ENCODE results near the gene GABBR2.

- no peak for TF ChIP-seq POLR2A (IDR thresholded peaks at IDR 0.05)
- TF ChIP-seq CTCF (IDR thresholded peaks at IDR 0.05), result no peak
These were observed 376.3 kb downstream of the GABBR2 start for GRCh38 chr9:98332405-98332831.

Data from suprapubic skin (tissue), 3 donors.